Loucy (cell line): ENCODE data around the gene LYRM9.

Experiments used
- H2AFZ ChIP-seq: fragments of 200-600 bp; sonication (generic); 2 replicates; pipeline ENCODE4 v1.6.0; 2016; ENCODE audit warnings: antibody characterized with exemption, mild to moderate bottlenecking, low read length, moderate library complexity
- H3F3A ChIP-seq: fragments of 200-600 bp; 2 replicates; pipeline ENCODE4 v1.6.0; 2016; ENCODE audit warnings: antibody characterized with exemption, low read depth, mild to moderate bottlenecking
- H3K27me3 ChIP-seq: fragments of 200-600 bp; sonication (generic); 2 replicates; pipeline ENCODE4 v1.6.1; 2014; ENCODE audit warnings: low read length, mild to moderate bottlenecking; ENCODE audit not compliant: insufficient read depth, poor library complexity, severe bottlenecking
- H3K36me3 ChIP-seq: fragments of 200-600 bp; sonication (generic); 2 replicates; pipeline ENCODE4 v1.6.1; 2016; ENCODE audit warnings: low read length; ENCODE audit not compliant: insufficient read depth
- H3K4me1 ChIP-seq: fragments of 200-600 bp; sonication (generic); 2 replicates; pipeline ENCODE4 v1.5.1; 2014; ENCODE audit warnings: low read length, mild to moderate bottlenecking; ENCODE audit not compliant: insufficient read depth, poor library complexity, severe bottlenecking
- H3K4me2 ChIP-seq: fragments of 200-600 bp; sonication (generic); 2 replicates; pipeline ENCODE4 v1.6.0; 2014; ENCODE audit warnings: antibody characterized with exemption, low read length, low read depth, mild to moderate bottlenecking; ENCODE audit not compliant: poor library complexity, severe bottlenecking
- H3K4me3 ChIP-seq: fragments of 200-600 bp; sonication (generic); 2 replicates; pipeline ENCODE4 v1.5.1; 2014; ENCODE audit warnings: low read length, mild to moderate bottlenecking, mixed read lengths; ENCODE audit not compliant: poor library complexity, severe bottlenecking
- H3K79me2 ChIP-seq: fragments of 200-600 bp; sonication (generic); 2 replicates; pipeline ENCODE4 v1.6.1; 2014; ENCODE audit warnings: low read length; ENCODE audit not compliant: insufficient read depth
- H3K9ac ChIP-seq: fragments of 200-600 bp; sonication (generic); 2 replicates; pipeline ENCODE4 v1.6.0; 2014; ENCODE audit warnings: mild to moderate bottlenecking, low read depth, low read length, moderate library complexity; ENCODE audit not compliant: poor library complexity, severe bottlenecking
- H3K9me2 ChIP-seq: fragments of 200-600 bp; sonication (generic); replicated peaks from 2 replicates; pipeline ENCODE4 v1.6.1; 2016; ENCODE audit warnings: low read depth, low read length, mixed read lengths
- H3K9me3 ChIP-seq: fragments of 200-600 bp; sonication (generic); 2 replicates; pipeline ENCODE4 v1.6.1; 2014; ENCODE audit warnings: mild to moderate bottlenecking, antibody characterized with exemption, low read length, low read depth; ENCODE audit not compliant: insufficient read depth
- H4K20me1 ChIP-seq: fragments of 200-600 bp; sonication (generic); 2 replicates; pipeline ENCODE4 v1.6.0; 2014; ENCODE audit warnings: antibody characterized with exemption, low read length, mild to moderate bottlenecking; ENCODE audit not compliant: insufficient read depth, poor library complexity, severe bottlenecking
- EZH2phosphoT487 ChIP-seq: fragments of 200-600 bp; IDR thresholded peaks from 2 replicates; pipeline ENCODE4 v1.6.1; 2018; ENCODE audit warnings: antibody characterized with exemption, mild to moderate bottlenecking, moderate library complexity, borderline replicate concordance
- TF ChIP-seq, protein P1 (sequence below): fragments of 200-600 bp; sonication (generic); conservative IDR thresholded peaks from 2 replicates; pipeline ENCODE4 v1.5.1; 2014; ENCODE audit warnings: mild to moderate bottlenecking, antibody characterized with exemption, low read length

LYRM9 gene

GRCh38 chr17:27899525-27899924 is 6.4 kb upstream of the LYRM9 start:
- Histone ChIP-seq H3K9me3 (no peaks in the 10 kb centered on the region), H3K27me3 (no peaks in the 10 kb centered on the region), H3K4me1 (no peaks in the 10 kb centered on the region), H3K79me2 (no peaks in the 10 kb centered on the region), H3K9ac (no peak overlapping the region), H3F3A (no peaks in the 10 kb centered on the region), H3K36me3 (no peaks in the 10 kb centered on the region), H2AFZ (no peak overlapping the region), H3K9me2 (no peaks in the 10 kb centered on the region), H3K4me3 (no peak overlapping the region), H4K20me1 (no peaks in the 10 kb centered on the region), H3K4me2 (no peak overlapping the region)
- no peak for TF ChIP-seq EZH2phosphoT487
- TF ChIP-seq, protein P1, sequence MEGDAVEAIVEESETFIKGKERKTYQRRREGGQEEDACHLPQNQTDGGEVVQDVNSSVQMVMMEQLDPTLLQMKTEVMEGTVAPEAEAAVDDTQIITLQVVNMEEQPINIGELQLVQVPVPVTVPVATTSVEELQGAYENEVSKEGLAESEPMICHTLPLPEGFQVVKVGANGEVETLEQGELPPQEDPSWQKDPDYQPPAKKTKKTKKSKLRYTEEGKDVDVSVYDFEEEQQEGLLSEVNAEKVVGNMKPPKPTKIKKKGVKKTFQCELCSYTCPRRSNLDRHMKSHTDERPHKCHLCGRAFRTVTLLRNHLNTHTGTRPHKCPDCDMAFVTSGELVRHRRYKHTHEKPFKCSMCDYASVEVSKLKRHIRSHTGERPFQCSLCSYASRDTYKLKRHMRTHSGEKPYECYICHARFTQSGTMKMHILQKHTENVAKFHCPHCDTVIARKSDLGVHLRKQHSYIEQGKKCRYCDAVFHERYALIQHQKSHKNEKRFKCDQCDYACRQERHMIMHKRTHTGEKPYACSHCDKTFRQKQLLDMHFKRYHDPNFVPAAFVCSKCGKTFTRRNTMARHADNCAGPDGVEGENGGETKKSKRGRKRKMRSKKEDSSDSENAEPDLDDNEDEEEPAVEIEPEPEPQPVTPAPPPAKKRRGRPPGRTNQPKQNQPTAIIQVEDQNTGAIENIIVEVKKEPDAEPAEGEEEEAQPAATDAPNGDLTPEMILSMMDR, result no peak

DNA sequence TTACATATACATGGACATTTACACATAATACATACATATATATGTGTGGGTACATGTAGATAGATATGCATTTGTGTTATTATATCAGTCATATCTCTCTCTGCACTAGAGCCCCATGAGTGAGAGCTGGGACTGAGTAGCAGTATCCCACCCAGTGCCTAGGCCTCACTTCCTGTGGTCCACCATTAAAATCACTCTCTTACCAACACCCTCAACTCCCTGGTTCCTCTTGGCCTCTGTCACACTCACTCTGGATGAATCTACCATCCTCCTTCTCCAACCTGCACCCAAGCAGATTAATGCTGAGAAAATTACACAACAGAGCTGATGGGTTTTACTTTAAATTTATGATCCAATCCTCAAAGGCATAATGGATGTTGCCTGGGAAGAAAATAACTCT is 4.9 kb upstream of the LYRM9 start:
- Histone ChIP-seq H3K9me3 (no peaks in the 10 kb centered on the region), H4K20me1 (no peaks in the 10 kb centered on the region), H3K4me2 (no peak overlapping the region), H3K4me3 (no peak overlapping the region), H3K4me1 (peaks cover 8% of the 10 kb centered on the region), H3K9ac (no peak overlapping the region), H3K9me2 (no peaks in the 10 kb centered on the region), H3K79me2 (no peaks in the 10 kb centered on the region), H2AFZ (no peak overlapping the region), H3F3A (no peaks in the 10 kb centered on the region), H3K27me3 (no peaks in the 10 kb centered on the region), H3K36me3 (no peaks in the 10 kb centered on the region)
- TF ChIP-seq EZH2phosphoT487, result no peak
- TF ChIP-seq, protein P1, result no peak

DNA sequence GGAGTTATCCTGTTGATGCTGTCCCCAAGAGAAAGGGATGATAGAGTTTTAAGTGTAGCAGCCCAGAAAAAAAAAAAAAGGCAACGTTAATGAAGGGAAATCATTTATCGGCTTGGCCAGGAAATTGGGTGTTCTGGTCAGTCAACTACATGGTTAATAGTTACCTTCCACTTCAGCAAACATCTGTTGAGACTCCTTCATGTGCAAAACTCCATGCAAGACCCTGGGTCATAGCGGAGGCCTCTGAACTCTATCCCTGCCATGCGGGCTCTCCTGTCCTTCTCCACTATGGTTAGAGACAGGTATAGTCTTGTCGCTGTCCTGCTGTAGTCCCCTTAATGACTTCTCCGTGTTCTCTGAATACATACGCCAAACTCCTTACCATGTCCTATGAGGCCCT is 3.5 kb upstream of the LYRM9 start:
- TF ChIP-seq, protein P1, result no peak
- no peak for TF ChIP-seq EZH2phosphoT487
- no peak overlapping the region for H3K4me2 ChIP-seq

More for the DNA sequence above, 3.5 kb upstream of the LYRM9 start:
- Histone ChIP-seq H3K27me3 (no peaks in the 10 kb centered on the region), H3K36me3 (no peaks in the 10 kb centered on the region), H3K4me3 (no peak overlapping the region), H3F3A (no peaks in the 10 kb centered on the region), H3K9ac (no peak overlapping the region), H3K9me3 (no peaks in the 10 kb centered on the region), H2AFZ (no peak overlapping the region), H3K4me1 (peaks cover 14% of the 10 kb centered on the region), H3K9me2 (no peaks in the 10 kb centered on the region), H4K20me1 (no peaks in the 10 kb centered on the region), H3K79me2 (no peaks in the 10 kb centered on the region)
